ENCODE results near the gene ADGRE1.
A peak's percentile ranks its signal among the peaks of the same experiment; 100 is the strongest.
"Not testable (repeated sequence)": the region's sequence is repeated elsewhere in the genome, so short reads cannot be mapped to it uniquely, and the experiment has no call there.

The ADGRE1 gene, protein sequence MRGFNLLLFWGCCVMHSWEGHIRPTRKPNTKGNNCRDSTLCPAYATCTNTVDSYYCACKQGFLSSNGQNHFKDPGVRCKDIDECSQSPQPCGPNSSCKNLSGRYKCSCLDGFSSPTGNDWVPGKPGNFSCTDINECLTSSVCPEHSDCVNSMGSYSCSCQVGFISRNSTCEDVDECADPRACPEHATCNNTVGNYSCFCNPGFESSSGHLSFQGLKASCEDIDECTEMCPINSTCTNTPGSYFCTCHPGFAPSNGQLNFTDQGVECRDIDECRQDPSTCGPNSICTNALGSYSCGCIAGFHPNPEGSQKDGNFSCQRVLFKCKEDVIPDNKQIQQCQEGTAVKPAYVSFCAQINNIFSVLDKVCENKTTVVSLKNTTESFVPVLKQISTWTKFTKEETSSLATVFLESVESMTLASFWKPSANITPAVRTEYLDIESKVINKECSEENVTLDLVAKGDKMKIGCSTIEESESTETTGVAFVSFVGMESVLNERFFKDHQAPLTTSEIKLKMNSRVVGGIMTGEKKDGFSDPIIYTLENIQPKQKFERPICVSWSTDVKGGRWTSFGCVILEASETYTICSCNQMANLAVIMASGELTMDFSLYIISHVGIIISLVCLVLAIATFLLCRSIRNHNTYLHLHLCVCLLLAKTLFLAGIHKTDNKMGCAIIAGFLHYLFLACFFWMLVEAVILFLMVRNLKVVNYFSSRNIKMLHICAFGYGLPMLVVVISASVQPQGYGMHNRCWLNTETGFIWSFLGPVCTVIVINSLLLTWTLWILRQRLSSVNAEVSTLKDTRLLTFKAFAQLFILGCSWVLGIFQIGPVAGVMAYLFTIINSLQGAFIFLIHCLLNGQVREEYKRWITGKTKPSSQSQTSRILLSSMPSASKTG

GRCh38 chr19:6887316-6887715 is at the start of gene ADGRE1:
TSS of gene ADGRE1 (plus strand) at chr19:6887579. CDS start at chr19:6887609, 30 bp downstream.
- DNase-seq: peak; percentile 19

- no peak for DNase-seq
Measured at GRCh38 chr19:6838062-6838655, 49.2 kb upstream of the ADGRE1 start.

- DNase-seq: no peak
Measured at GRCh38 chr19:6842871-6843607, 44.3 kb upstream of the ADGRE1 start.

GRCh38 chr19:6847828-6848200 is 39.6 kb upstream of the ADGRE1 start:
- no peak for DNase-seq

DNA sequence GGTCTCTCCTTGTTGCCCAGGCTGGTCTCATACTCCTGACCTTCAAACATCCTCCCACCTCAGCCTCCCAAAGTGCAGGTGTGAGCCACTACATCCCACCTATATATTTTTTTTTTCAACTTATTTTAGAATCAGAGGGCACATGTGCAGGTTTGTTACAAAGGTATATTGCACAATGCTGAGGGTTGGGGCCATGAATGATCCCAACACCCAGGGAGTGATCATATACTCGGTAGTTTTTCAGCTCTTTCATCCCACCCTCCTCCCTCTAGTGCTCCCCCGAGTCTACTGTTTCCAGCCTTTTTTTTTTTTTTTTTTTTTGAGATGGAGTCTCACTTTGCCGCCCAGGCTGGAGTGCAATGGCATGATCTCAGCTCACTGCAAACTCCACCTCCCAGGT is 38.4 kb upstream of the ADGRE1 start:
- no peak for DNase-seq

- no peak for DNase-seq
Measured at GRCh38 chr19:6849876-6850275, 37.5 kb upstream of the ADGRE1 start.

DNA sequence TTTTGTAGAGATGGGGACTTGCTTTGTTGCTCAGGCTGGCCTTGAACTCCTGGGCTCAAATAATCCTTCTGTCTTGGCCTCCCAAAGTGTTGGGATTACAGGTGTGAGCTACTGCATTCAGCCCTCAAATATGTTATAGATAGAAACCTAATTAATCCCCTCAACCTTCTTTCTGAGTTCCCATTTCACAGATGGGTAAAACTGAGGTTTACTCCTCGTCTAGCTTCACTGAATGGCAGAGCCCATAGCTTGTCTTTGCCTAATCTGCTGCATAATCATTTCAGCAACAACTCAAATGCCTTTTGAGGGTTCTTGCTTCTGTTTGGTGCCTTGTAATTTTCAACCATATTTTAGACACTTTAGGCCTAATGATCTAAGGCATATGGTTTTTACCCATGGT is 36.0 kb upstream of the ADGRE1 start:
- DNase-seq: no peak

DNA sequence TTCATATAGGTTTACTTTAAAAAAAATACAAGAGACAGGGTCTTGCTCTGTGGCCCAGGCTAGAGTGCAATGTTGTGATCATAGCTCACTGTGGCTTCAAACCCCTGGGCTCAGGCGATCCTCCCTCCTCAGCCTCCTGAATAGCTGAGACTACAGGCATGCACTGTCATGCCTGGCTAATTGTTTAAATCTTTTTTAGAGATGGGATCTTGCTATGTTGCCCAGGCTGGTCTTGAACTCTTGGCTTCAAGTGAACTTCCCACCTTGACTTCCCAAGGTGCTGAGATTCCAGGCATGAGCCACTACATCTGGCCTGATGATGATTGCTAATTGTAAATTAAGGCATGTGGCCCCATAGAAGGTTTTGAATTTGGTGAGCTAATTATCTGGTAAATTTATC is 35.4 kb upstream of the ADGRE1 start:
- no peak for DNase-seq

- DNase-seq: no peak
Measured at GRCh38 chr19:6853868-6854267, 33.5 kb upstream of the ADGRE1 start.

DNA sequence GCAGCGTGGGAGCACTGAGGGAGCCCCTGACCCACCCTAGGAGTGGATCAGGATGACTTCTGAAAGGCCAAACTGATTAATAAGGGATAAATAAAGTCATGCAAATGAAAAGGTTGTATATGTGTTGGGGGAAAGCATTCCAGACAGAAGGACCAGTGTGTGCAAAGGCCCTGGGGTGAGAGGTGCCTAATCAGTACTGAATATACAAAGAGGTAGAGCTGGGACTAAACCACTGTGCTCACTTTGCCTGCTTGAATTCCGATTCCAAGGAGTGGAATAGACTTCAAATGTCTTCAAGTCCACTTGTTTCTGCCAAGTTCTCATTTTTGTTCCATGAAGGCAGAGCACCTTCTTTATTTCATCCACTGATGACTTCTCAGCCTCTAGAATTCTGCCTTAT is 32.6 kb upstream of the ADGRE1 start:
- no peak for DNase-seq

DNA sequence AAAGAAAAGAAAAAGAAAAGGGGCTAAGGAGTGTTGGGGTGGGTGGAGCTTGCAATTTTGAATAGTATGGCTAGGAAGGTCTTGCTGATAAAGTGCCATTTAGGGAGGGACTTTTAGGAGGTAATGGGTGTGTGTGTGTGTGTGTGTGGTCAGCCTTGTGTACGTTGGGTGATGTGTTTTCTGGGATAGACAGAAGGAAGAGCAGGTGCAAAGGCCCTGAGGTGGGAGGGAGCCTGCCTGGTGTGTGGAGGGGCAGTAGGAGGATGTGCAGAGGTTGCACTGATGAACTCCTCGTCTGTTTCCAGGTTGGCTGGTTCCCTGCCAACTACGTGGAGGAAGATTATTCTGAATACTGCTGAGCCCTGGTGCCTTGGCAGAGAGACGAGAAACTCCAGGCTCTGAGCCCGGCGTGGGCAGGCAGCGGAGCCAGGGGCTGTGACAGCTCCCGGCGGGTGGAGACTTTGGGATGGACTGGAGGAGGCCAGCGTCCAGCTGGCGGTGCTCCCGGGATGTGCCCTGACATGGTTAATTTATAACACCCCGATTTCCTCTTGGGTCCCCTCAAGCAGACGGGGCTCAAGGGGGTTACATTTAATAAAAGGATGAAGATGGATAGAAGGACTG is 30.5 kb upstream of the ADGRE1 start:
- DNase-seq: no peak

GRCh38 chr19:6861683-6862286 is 25.6 kb upstream of the ADGRE1 start:
- no peak for DNase-seq

GRCh38 chr19:6862673-6863078 is 24.7 kb upstream of the ADGRE1 start:
- DNase-seq: peak; percentile 89

- no peak for DNase-seq
Measured at GRCh38 chr19:6864325-6864940, 22.9 kb upstream of the ADGRE1 start.

GRCh38 chr19:6865849-6866248 is 21.5 kb upstream of the ADGRE1 start:
- DNase-seq: no peak

DNA sequence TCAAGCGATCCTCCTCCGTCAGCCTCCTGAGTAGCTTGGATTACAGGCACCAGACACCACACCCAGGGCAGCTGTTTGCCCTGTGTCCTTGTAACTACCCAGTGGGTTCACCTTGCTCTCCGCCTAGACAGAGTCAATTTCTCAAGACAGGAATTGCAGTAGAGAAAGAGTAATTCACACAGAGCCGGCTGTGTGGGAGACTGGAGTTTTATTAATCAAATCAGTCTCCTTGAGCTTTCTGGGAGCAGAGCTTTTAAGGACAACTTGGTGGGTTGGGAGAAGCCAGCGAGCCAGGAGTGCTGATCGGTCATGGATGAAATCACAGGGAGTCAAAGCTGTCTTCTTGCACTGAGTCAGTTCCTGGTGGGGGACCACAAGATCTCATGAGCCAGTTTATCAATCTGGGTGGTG is 20.6 kb upstream of the ADGRE1 start:
- no peak for DNase-seq

DNA sequence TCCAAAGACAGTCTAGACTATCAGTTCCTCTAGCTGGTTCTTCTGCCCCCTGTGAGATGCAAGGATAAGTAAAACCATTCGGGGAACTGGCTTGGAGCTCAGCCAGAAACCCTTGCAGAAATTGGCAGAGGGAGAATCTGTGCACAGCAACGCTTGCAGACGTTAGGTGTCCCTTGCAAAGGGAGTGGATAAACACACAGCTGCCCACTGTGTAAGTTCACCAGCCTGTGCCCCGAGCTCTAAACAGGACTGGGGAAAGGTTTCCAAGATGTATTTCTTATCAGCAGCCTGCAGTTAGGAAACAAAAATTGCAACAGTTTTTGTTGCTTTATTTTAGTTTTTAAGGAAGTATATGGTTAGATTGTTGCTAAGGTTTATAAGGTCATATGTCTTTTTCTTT is 19.0 kb upstream of the ADGRE1 start:
- no peak for DNase-seq

DNA sequence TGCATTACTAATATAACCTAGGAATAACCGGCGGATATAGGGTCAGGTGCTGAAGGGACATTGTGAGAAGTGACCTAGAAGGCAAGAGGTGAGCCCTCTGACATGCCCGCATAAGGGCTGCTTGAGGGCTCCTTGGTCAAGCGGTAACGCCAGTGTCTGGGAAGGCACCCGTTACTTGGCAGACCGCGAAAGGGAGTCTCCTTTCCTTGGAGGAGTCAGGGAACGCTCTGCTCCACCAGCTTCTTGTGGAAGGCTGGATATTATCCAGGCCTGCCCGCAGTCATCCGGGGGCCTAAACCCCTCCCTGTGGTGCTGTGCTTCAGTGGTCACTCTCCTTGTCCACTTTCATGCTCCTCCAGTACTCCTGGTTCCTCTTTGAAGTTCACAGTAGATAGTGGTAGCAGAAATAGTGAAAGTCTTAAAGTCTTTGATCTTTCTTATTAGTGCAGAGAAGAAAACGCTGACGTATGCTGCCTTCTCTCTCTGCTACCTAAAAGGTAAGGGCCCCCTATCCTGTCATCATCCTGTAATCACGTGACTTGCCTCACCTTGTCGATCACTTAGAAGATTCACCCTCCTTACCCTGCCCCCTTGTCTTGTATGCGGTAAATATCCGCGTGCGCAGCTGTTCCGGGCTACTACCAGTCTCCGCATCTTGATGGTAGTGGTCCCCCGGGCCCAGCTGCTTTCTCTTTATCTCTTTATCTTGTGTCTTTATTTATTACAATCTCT is 18.1 kb upstream of the ADGRE1 start:
- DNase-seq: not testable (repeated sequence)

GRCh38 chr19:6873708-6874431 is 13.5 kb upstream of the ADGRE1 start:
- DNase-seq: no peak

GRCh38 chr19:6875218-6875617 is 12.2 kb upstream of the ADGRE1 start:
- no peak for DNase-seq
